Measurements from ENCODE around the gene CLOCK. TPM values are rescaled to one million over a fixed set of nuclear protein-coding genes. Genes with fewer than 3 reads are reported as not detected.

Gene CLOCK
- total RNA-seq, 4 donors from 2014 or later = 15.9 to 20.7 (median 19.0) TPM

DNA sequence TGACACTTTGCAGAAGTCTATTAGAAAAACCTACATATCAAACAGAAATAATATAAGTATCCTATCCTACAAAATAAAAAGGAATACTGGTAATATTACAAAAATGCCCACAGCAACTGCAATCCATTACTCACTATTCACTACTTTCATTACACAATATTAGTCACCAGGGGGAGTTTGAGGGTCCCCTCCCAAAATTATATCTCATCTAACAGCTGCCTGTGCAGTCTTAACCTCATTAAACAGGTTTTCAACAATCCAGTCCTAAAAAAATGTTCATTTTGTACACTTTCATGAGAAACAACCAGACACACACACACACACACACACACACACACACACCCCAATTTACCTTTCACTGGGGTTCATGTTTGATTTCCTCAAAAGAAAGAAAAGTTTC, 2.9 kb downstream of the CLOCK start:
- Histone ChIP-seq H3K27ac (no peak overlapping the region), H3K4me3 (no peak overlapping the region), H3K27me3 (no peaks in the 10 kb centered on the region), H3K4me1 (peaks cover 16% of the 10 kb centered on the region), H3K36me3 (no peaks in the 10 kb centered on the region), H3K9me3 (no peaks in the 10 kb centered on the region)
- DNase-seq (ENCODE audit: low spot score in 2 of 2) = no peak
- TF ChIP-seq POLR2A (IDR thresholded peaks at IDR 0.05) (no peak), EP300 (IDR thresholded peaks at IDR 0.05) (no peak), POLR2AphosphoS5 (IDR thresholded peaks at IDR 0.05) (no peak)
- TF ChIP-seq, protein P1, sequence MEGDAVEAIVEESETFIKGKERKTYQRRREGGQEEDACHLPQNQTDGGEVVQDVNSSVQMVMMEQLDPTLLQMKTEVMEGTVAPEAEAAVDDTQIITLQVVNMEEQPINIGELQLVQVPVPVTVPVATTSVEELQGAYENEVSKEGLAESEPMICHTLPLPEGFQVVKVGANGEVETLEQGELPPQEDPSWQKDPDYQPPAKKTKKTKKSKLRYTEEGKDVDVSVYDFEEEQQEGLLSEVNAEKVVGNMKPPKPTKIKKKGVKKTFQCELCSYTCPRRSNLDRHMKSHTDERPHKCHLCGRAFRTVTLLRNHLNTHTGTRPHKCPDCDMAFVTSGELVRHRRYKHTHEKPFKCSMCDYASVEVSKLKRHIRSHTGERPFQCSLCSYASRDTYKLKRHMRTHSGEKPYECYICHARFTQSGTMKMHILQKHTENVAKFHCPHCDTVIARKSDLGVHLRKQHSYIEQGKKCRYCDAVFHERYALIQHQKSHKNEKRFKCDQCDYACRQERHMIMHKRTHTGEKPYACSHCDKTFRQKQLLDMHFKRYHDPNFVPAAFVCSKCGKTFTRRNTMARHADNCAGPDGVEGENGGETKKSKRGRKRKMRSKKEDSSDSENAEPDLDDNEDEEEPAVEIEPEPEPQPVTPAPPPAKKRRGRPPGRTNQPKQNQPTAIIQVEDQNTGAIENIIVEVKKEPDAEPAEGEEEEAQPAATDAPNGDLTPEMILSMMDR (IDR thresholded peaks at IDR 0.05) = no peak

DNA sequence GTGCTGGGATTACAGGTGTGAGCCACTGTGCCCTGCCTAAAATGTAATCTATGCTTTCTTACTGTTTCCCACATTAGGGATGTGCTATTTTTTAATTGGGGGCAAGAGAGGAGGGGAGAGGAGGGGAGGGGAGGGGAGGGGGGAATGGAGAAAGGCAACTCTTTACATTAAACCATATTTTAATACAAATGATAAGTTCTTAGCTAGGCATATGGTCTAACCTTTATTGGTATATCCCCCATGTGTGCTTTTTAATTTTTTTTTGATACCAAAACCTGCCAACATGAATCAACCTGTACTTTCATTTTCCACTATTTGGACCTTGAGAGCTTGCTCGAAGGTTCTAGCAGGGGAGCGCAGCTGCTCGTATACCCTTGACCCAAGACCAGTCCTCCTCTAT, 6.4 kb downstream of the CLOCK start:
- Histone ChIP-seq H3K36me3 (no peaks in the 10 kb centered on the region), H3K4me3 (no peak overlapping the region), H3K4me1 (peaks cover 11% of the 10 kb centered on the region), H3K9me3 (no peaks in the 10 kb centered on the region), H3K27ac (no peak overlapping the region), H3K27me3 (no peaks in the 10 kb centered on the region)
- 89% methylated on average over 3 of the region's 3 CpGs for WGBS
- TF ChIP-seq, protein P1 (IDR thresholded peaks at IDR 0.05) = no peak
- TF ChIP-seq POLR2A (IDR thresholded peaks at IDR 0.05) (no peak), POLR2AphosphoS5 (IDR thresholded peaks at IDR 0.05) (no peak), EP300 (IDR thresholded peaks at IDR 0.05) (no peak)
- no peak for DNase-seq (ENCODE audit: low spot score in 2 of 2)

DNA sequence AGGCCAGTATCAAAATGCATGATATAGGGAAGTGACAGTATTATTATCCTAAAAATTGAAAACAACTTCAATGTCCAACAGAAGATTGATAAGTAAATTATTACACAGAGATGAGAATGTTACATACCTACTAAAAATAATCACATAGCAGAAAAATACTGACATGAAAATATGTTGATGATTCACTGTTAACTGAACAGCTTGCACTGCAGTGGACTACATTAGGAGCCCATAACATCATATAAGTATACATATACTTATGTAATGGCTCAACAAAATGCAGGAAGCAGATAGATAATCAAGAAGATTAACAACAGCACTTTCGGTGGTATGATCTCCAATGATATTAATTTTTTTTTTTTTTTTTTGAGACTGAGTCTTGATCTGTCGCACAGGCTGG, 7.1 kb downstream of the CLOCK start:
- Histone ChIP-seq H3K4me1 (peaks cover 5% of the 10 kb centered on the region), H3K36me3 (no peaks in the 10 kb centered on the region), H3K4me3 (no peak overlapping the region), H3K27me3 (no peaks in the 10 kb centered on the region), H3K27ac (no peak overlapping the region), H3K9me3 (no peaks in the 10 kb centered on the region)
- 91% methylated on average over 2 of the region's 2 CpGs for WGBS
- TF ChIP-seq POLR2AphosphoS5 (IDR thresholded peaks at IDR 0.05) = no peak
- DNase-seq (ENCODE audit: low spot score in 2 of 2) = no peak

DNA sequence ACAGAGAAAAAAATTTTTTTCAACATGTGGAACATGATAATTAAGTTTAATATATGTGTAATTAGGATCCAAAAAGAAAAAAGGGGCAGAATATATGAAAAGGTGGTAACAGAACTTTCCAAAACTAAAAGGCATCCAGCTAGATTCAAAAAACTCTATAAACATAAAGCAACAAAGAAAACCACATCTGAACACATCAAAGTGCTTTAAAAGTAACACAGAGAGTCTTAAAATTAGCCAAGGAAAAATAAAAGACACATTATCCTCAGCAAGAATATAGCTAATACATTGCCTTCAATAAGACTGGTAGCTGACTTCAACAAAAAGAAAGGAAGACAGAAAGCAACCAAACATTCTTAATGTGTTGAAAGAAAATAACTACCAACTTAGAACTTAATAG, 8.2 kb downstream of the CLOCK start:
- Histone ChIP-seq H3K27ac (no peak overlapping the region), H3K4me1 (no peaks in the 10 kb centered on the region), H3K4me3 (no peak overlapping the region), H3K36me3 (no peaks in the 10 kb centered on the region), H3K27me3 (no peaks in the 10 kb centered on the region), H3K9me3 (no peaks in the 10 kb centered on the region)
- TF ChIP-seq, protein P1 (IDR thresholded peaks at IDR 0.05) = no peak
- TF ChIP-seq POLR2A (IDR thresholded peaks at IDR 0.05) = no peak
- no peak for TF ChIP-seq POLR2AphosphoS5 (IDR thresholded peaks at IDR 0.05)
- no peak for TF ChIP-seq EP300 (IDR thresholded peaks at IDR 0.05)
- DNase-seq (ENCODE audit: low spot score in 2 of 2) = no peak

DNA sequence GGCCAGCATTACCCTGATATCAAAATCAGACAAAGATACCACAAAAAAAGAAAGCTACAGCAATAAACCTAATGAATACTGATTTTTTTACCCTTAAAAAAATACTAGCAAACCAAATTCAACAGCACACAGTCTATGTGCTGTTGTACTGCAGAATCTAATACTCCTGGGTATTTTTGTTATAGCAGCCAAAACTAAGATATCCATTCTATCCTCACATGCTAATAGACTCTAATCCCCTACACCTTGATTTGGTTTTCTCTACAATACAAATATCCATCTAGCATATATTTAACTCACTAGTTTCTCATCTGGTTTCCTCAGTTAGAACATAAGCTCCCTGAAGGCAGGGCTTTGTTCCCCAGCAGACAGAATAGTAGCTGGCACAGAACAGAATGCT, 12.4 kb downstream of the CLOCK start:
- no peak for DNase-seq (ENCODE audit: low spot score in 2 of 2)
- no peaks in the 10 kb centered on the region for H3K27me3 ChIP-seq
- H3K9me3 ChIP-seq = peaks cover 10% of the 10 kb centered on the region
- no peaks in the 10 kb centered on the region for H3K36me3 ChIP-seq
- TF ChIP-seq POLR2A (IDR thresholded peaks at IDR 0.05) = no peak
- TF ChIP-seq POLR2AphosphoS5 (IDR thresholded peaks at IDR 0.05) = no peak
- TF ChIP-seq EP300 (IDR thresholded peaks at IDR 0.05) = no peak
- TF ChIP-seq, protein P1 (IDR thresholded peaks at IDR 0.05) = no peak
- H3K4me1 ChIP-seq = no peaks in the 10 kb centered on the region
- no peak overlapping the region for H3K27ac ChIP-seq
- no peak overlapping the region for H3K4me3 ChIP-seq

DNA sequence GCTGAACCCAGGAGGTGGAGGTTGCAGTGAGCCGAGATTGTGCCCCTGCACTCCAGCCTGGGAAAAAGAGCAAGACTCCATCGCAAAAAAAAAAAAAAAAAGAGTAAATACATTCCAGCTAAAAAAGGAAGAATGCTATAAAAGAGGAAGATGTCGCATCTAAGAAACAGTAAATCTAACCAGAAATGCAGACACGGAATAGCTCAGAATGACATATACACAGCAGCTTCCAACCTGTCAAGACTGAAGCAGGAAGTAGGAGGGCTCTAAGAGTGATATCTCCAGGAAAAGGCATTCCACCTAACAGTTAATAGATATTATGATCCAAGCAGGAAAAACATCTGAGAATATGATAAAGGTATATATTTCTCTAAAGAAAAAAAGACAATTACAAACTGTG, 16.0 kb downstream of the CLOCK start:
- H3K9me3 ChIP-seq = peaks cover 10% of the 10 kb centered on the region
- DNase-seq (ENCODE audit: low spot score in 2 of 2) = no peak
- 92% methylated on average over 3 of the region's 4 CpGs for WGBS

More for the DNA sequence above, 16.0 kb downstream of the CLOCK start:
- no peak overlapping the region for H3K27ac ChIP-seq
- TF ChIP-seq POLR2A (IDR thresholded peaks at IDR 0.05) (no peak), POLR2AphosphoS5 (IDR thresholded peaks at IDR 0.05) (no peak), EP300 (IDR thresholded peaks at IDR 0.05) (no peak)
- TF ChIP-seq, protein P1 (IDR thresholded peaks at IDR 0.05) = no peak
- no peaks in the 10 kb centered on the region for H3K27me3 ChIP-seq
- no peaks in the 10 kb centered on the region for H3K4me1 ChIP-seq
- H3K4me3 ChIP-seq = no peak overlapping the region
- H3K36me3 ChIP-seq = no peaks in the 10 kb centered on the region
